GM23248 (cell line): ENCODE results near the gene DDX10.

Experiments
- EZH2 ChIP-seq: fragments of 200-600 bp; sonication (generic); IDR thresholded peaks from 2 replicates; pipeline ENCODE4 v1.6.1; 2018; ENCODE audit warnings: antibody characterized with exemption, mild to moderate bottlenecking; ENCODE audit not compliant: insufficient read depth, poor library complexity, severe bottlenecking
- EZH2phosphoT487 ChIP-seq: fragments of 200-600 bp; sonication (generic); IDR thresholded peaks from 2 replicates; pipeline ENCODE4 v1.6.1; 2018; ENCODE audit warnings: antibody characterized with exemption, moderate library complexity, mild to moderate bottlenecking, low read depth; ENCODE audit not compliant: insufficient read depth

DNA sequence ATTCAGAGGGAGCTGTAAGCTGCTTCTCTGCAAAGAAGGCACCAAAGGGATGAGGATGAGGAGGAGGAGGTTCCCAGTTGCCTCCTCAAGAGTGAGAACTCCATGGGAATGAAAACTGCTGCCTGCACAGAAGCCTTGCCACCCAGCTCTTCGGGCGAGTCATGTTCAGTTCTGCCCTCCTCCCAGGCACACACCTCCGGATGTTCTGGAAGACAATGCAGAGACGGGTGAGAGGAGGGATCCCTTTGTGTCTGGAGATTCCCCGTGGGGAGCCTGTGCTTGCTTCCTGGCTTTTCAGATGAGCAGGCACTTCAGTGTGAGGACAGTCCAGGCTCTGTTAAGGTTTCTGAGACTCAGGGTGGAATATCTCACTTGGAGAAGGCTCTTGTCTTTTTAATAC is 295.6 kb downstream of the DDX10 start:
- TF ChIP-seq EZH2 (no peak), EZH2phosphoT487 (no peak)
